Measurements from ENCODE around the gene SGMS2. TPM values are rescaled to one million over a fixed set of nuclear protein-coding genes. Genes with fewer than 3 reads are reported as not detected.

The SGMS2 gene
- total and polyA plus RNA-seq, 10 of the 15 experiments (the other 5 are each of a cell fraction or from before 2014, with no cell fraction given): under 0.01 to 3.2 (median 0.17) TPM; not detected in 4

DNA sequence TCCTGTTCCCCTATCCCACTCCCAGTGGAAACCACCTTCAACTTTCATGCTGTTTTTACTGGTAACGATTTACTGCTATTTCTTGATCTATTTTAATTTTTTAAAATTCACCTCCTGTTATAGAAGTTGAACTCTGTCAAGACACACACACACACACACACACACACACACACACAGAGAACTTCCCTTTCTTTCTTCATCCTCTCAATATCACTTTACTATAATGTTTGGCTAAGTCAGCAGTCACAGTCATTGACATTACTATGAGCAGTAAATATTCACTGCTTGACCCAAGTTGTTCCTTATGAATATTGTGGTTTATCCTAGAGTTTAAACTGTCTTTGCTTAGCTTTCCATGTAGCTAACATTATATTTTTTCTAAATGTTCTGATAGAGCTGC is 24.0 kb upstream of the SGMS2 start:
- no TSS peak for BruUV-seq (replicated peaks)
- intact Hi-C loops (cut with micrococcal nuclease; ENCODE audit: unreplicated experiment) (no loop called here), in situ Hi-C loops (cut with MboI) (no loop called here)
- H2AFZ ChIP-seq (ENCODE audit: control insufficient read depth, low read depth, low read length): no peak overlapping the region
- DNase-seq (ENCODE audit: low read depth, low spot score) (no peak), ATAC-seq (no peak), FAIRE-seq (no peak)
- ChIA-PET SMC1A (ENCODE audit: uncharacterized antibody, unreplicated experiment) (no interaction called here), CTCF (no interaction called here), POLR2A (no interaction called here), RAD21 (ENCODE audit: unreplicated experiment) (no interaction called here)
- no peak overlapping the region for H3K9ac ChIP-seq (ENCODE audit: control insufficient read depth, insufficient read depth, low read length)
- no peaks in the 10 kb centered on the region for H3K9me3 ChIP-seq (replicated peaks; ENCODE audit: control insufficient read depth, insufficient read depth, low read length)
- no peak overlapping the region for H3K4me3 ChIP-seq
- 0% methylated on average over 1 of the region's 1 CpG for WGBS (ENCODE audit: insufficient coverage, insufficient replicate concordance, low lambda C conversion rate, missing lambda C conversion rate)
- TF ChIP-seq WRNIP1 (IDR thresholded peaks at IDR 0.05; ENCODE audit: borderline replicate concordance, low read depth, low read length) (no peak), FOS (IDR thresholded peaks at IDR 0.05; ENCODE audit: borderline replicate concordance, extremely low read depth, insufficient read length) (no peak)
- no peaks in the 10 kb centered on the region for H3K79me2 ChIP-seq (ENCODE audit: control insufficient read depth, insufficient read depth, low read length)
- H4K20me1 ChIP-seq (ENCODE audit: control insufficient read depth, insufficient read depth): no peaks in the 10 kb centered on the region
- H3K27ac ChIP-seq (ENCODE audit: control insufficient read depth, insufficient read depth): no peak overlapping the region
- no peaks in the 10 kb centered on the region for H3K4me1 ChIP-seq (ENCODE audit: control insufficient read depth, insufficient read depth, low read length)
- H3K36me3 ChIP-seq (ENCODE audit: control insufficient read depth in 2 of 2, insufficient read depth in 2 of 2, low read length in 1 of 2): no peaks in the 10 kb centered on the region
- no peaks in the 10 kb centered on the region for H3K27me3 ChIP-seq (replicated peaks in 1 of 2; ENCODE audit: control insufficient read depth in 2 of 2, insufficient read depth in 2 of 2, low read length in 1 of 2)
- H3K4me2 ChIP-seq (ENCODE audit: control insufficient read depth, insufficient read depth): no peak overlapping the region

DNA sequence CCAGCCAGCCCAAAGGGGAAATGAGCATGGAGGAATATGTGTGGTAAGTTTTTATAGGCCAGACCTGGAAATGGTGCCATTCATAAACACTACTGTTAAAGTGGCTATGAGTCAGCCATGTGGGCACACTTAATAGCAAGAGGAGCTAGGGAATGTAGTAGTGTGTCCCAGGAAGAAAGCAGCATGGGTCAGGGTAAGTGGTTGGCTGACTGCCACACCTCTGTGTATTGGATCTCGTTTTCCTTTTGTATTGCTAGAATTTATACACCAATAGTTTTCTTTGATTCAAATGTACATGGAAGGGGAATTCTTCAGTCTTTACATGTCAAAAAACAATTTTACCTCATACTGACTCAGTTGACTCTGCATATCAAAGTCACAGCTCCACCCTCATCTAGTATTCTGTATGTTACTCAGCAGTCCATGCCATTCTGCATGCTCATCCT is 22.9 kb upstream of the SGMS2 start:
- no peak for ATAC-seq
- no peaks in the 10 kb centered on the region for H3K79me2 ChIP-seq (ENCODE audit: control insufficient read depth, insufficient read depth, low read length)
- POLR2A ChIA-PET: no interaction called here

More for the DNA sequence above, 22.9 kb upstream of the SGMS2 start:
- 5% methylated on average over 1 of the region's 1 CpG for whole genome bisulfite sequencing (ENCODE audit: insufficient coverage, insufficient replicate concordance, low lambda C conversion rate, missing lambda C conversion rate)
- Histone ChIP-seq H3K4me1 (ENCODE audit: control insufficient read depth, insufficient read depth, low read length) (no peaks in the 10 kb centered on the region), H3K4me3 (no peak overlapping the region), H3K9ac (ENCODE audit: control insufficient read depth, insufficient read depth, low read length) (no peak overlapping the region), H3K27ac (ENCODE audit: control insufficient read depth, insufficient read depth) (no peak overlapping the region), H3K9me3 (replicated peaks; ENCODE audit: control insufficient read depth, insufficient read depth, low read length) (no peaks in the 10 kb centered on the region), H3K4me2 (ENCODE audit: control insufficient read depth, insufficient read depth) (no peak overlapping the region), H3K27me3 (replicated peaks in 1 of 2; ENCODE audit: control insufficient read depth in 2 of 2, insufficient read depth in 2 of 2, low read length in 1 of 2) (no peaks in the 10 kb centered on the region), H2AFZ (ENCODE audit: control insufficient read depth, low read depth, low read length) (no peak overlapping the region), H3K36me3 (ENCODE audit: control insufficient read depth in 2 of 2, insufficient read depth in 2 of 2, low read length in 1 of 2) (no peaks in the 10 kb centered on the region), H4K20me1 (ENCODE audit: control insufficient read depth, insufficient read depth) (no peaks in the 10 kb centered on the region)
- TF ChIP-seq RUNX3 (IDR thresholded peaks at IDR 0.05; ENCODE audit: low read length) (no peak), NFYA (IDR thresholded peaks at IDR 0.05; ENCODE audit: borderline replicate concordance, low read depth, low read length) (no peak), ZSCAN29 (IDR thresholded peaks at IDR 0.05) (no peak), SRF (IDR thresholded peaks at IDR 0.05; ENCODE audit: low read depth in 2 of 2, low read length in 2 of 2) (no peak), EZH2 (IDR thresholded peaks at IDR 0.05; ENCODE audit: borderline replicate concordance, control insufficient read depth, low read depth, low read length) (no peak), HDAC2 (IDR thresholded peaks at IDR 0.05) (no peak), GATAD2B (conservative IDR thresholded peaks at IDR 0.05; ENCODE audit: low read depth) (no peak)
- TF ChIP-seq, protein P1, sequence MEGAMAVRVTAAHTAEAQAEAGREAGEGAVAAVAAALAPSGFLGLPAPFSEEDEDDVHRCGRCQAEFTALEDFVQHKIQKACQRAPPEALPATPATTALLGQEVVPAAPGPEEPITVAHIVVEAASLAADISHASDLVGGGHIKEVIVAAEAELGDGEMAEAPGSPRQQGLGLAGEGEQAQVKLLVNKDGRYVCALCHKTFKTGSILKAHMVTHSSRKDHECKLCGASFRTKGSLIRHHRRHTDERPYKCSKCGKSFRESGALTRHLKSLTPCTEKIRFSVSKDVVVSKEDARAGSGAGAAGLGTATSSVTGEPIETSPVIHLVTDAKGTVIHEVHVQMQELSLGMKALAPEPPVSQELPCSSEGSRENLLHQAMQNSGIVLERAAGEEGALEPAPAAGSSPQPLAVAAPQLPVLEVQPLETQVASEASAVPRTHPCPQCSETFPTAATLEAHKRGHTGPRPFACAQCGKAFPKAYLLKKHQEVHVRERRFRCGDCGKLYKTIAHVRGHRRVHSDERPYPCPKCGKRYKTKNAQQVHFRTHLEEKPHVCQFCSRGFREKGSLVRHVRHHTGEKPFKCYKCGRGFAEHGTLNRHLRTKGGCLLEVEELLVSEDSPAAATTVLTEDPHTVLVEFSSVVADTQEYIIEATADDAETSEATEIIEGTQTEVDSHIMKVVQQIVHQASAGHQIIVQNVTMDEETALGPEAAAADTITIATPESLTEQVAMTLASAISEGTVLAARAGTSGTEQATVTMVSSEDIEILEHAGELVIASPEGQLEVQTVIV (IDR thresholded peaks at IDR 0.05; ENCODE audit: borderline replicate concordance, partially characterized antibody): no peak
- TF ChIP-seq, protein P2, sequence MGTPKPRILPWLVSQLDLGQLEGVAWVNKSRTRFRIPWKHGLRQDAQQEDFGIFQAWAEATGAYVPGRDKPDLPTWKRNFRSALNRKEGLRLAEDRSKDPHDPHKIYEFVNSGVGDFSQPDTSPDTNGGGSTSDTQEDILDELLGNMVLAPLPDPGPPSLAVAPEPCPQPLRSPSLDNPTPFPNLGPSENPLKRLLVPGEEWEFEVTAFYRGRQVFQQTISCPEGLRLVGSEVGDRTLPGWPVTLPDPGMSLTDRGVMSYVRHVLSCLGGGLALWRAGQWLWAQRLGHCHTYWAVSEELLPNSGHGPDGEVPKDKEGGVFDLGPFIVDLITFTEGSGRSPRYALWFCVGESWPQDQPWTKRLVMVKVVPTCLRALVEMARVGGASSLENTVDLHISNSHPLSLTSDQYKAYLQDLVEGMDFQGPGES (IDR thresholded peaks at IDR 0.05): no peak
- FAIRE-seq: no peak
- no TSS peak for BruUV-seq (replicated peaks)
- ChIA-PET RAD21 (ENCODE audit: unreplicated experiment) (no interaction called here), CTCF (no interaction called here), SMC1A (ENCODE audit: uncharacterized antibody, unreplicated experiment) (no interaction called here)
- in situ Hi-C loops (cut with MboI): no loop called here
- intact Hi-C loops (cut with micrococcal nuclease; ENCODE audit: unreplicated experiment): no loop called here
- no peak for DNase-seq (ENCODE audit: low read depth, low spot score)
